Psoas muscle (tissue), 8 donors: ENCODE measurements around the gene SNHG17. TPM values are rescaled to one million over a fixed set of nuclear protein-coding genes. Genes with fewer than 3 reads are reported as not detected.

Experiments
- ATAC-seq, 4 donors: fragments of 200-7000 bp; cut with Tn5 transposase; one replicate each; pipeline ENCODE4 v1.9.1; 2020; ENCODE audit warnings: moderate library complexity in 3 of 4, mild to moderate bottlenecking in 2 of 4
- DNase-seq, 2 donors: peaks; one replicate each; pipeline ENCODE4 v3.0.0-alpha.2; 2020
- H3K27ac ChIP-seq: fragments of 200-600 bp; one replicate; pipeline ENCODE4 v1.8.0; 2022
- H3K27me3 ChIP-seq, 3 donors: fragments of 200-600 bp in 1 of 3; one replicate each; pipeline versions ENCODE4 v1.6.1 to v1.8.0; 2013 to 2022; ENCODE audit warnings: low read length in 2 of 3, mild to moderate bottlenecking in 2 of 3, moderate library complexity in 1 of 3; ENCODE audit not compliant: insufficient read depth in 3 of 3
- H3K36me3 ChIP-seq, 2 donors: fragments of 200-600 bp in 1 of 2; one replicate each; pipeline versions ENCODE4 v1.6.1 to v1.8.0; 2013 to 2022; ENCODE audit warnings: low read depth in 1 of 2, mild to moderate bottlenecking in 1 of 2, moderate library complexity in 1 of 2; ENCODE audit not compliant: insufficient read depth in 1 of 2
- H3K4me1 ChIP-seq: fragments of 200-600 bp; one replicate; pipeline ENCODE4 v1.8.0; 2022
- H3K4me3 ChIP-seq: fragments of 200-600 bp; one replicate; pipeline ENCODE4 v1.8.0; 2022; ENCODE audit warnings: mild to moderate bottlenecking
- H3K9me3 ChIP-seq: fragments of 200-600 bp; one replicate; pipeline ENCODE4 v1.8.0; 2022
- WGBS, 3 donors: extraction: QIAGEN DNeasy Blood & Tissue Kit; methylation state at CpG; one replicate each; pipeline versions ENCODE4 v1.1.6 to v1.1.7; 2013; 5-methylcytosine and 5-hydroxymethylcytosine counted together
- intact Hi-C, 2 donors: fragments of 100-400 bp; cut with DNase I; formaldehyde crosslinking; loops; one replicate each; pipeline versions ENCODE4 v1.11.0 to v1.14.2; 2022
- polyA plus RNA-seq, 3 donors: library from polyadenylated mRNA; stranded (reverse); fragments of 200-250 nt; gene quantifications; one replicate each; pipeline ENCODE4 v1.2.3, GENCODE V29; 2013
- total RNA-seq, 4 donors: library from RNA; stranded (reverse); fragmentation: NEBNext Ultra II Directional in 2 of 4; extraction: Animal tissue kit (Norgen Biotek cat#: 25700) in 2 of 4; gene quantifications; one replicate each; pipeline versions ENCODE4 v1.2.1 to v1.2.4, GENCODE V29; 2021 to 2023
- TF ChIP-seq, protein P1 (sequence below): fragments of 200-600 bp; IDR thresholded peaks from one replicate; pipeline ENCODE4 v1.8.0; 2022; ENCODE audit warnings: antibody characterized with exemption
- donor health status: healthy with polysubstance abuse.
- donor health status: DM: no; HTN: no; CAD: no; lungs with moderate emphysema.
- donor health status: Bipolar disorder and iron deficiency.
- donor health status: healthy.
- donor health status: DM: yes; HTN: yes; CAD: no.
- donor health status: DM: no; HTN: no; CAD: no.
- donor health status: DM: no; HTN: no; CAD: no.
- donor health status: DM: yes; HTN: yes; CAD: no.

Gene SNHG17
- total and polyA plus RNA-seq, 7 donors: 4.6 to 26.0 (median 18.7) TPM

DNA sequence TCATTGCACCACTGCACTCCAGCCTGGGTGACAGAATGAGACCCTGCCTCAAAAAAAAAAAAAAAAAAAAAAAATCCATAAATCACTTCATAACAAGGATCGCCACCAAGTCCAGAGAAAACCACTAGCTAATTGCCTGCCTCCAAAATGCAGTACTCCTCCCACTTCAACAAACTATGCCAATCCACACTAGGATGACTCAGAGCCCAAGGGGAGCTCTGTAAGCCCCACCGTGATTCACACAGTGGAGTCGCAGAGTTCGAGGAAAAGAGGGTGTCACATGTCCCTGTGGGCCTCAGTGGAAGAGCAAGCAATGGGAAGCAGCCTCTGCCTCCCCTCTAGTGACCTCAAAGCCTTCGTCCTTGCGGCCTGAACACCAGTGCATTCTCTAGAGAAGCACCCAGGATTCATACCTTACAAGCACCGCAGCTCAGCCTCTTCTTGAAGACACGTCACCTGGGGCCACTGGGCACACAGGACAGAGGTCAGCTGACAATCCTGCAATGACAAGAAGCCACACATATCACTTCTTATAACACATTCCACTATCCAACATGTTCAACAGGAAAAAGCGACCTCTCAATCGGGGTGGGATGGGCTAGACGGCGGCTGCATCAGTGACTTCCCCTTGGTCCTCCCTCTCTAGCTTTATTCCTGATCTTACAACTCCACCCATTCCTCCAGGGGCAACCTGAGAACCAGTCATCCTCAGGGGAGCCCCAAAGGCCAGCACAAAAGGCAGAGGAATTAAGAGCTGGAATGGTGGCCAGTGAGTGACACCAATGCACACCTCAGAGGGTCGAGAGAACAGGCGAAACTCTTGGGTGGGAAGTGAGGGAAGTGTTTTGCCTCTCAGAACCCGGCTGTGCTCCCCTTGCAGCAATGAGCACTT lies 8.9 kb downstream of the SNHG17 start:
- peaks cover 14 to 99% of the 10 kb centered on the region in 2 donors for H3K36me3 ChIP-seq
- H3K27me3 ChIP-seq: no peaks in the 10 kb centered on the region
- intact Hi-C loops: no loop called here
- H3K9me3 ChIP-seq: no peaks in the 10 kb centered on the region
- 73 to 83% (median 75%) methylated on average over 15 of the region's 15 CpGs for WGBS, 3 donors
- peak; percentile 63 to 81 (median 80) for ATAC-seq
- DNase-seq: peak in 1 of 2 donors; percentile 22
- H3K4me1 ChIP-seq: peaks cover 9% of the 10 kb centered on the region
- H3K27ac ChIP-seq: no peak overlapping the region
- TF ChIP-seq, protein P1, sequence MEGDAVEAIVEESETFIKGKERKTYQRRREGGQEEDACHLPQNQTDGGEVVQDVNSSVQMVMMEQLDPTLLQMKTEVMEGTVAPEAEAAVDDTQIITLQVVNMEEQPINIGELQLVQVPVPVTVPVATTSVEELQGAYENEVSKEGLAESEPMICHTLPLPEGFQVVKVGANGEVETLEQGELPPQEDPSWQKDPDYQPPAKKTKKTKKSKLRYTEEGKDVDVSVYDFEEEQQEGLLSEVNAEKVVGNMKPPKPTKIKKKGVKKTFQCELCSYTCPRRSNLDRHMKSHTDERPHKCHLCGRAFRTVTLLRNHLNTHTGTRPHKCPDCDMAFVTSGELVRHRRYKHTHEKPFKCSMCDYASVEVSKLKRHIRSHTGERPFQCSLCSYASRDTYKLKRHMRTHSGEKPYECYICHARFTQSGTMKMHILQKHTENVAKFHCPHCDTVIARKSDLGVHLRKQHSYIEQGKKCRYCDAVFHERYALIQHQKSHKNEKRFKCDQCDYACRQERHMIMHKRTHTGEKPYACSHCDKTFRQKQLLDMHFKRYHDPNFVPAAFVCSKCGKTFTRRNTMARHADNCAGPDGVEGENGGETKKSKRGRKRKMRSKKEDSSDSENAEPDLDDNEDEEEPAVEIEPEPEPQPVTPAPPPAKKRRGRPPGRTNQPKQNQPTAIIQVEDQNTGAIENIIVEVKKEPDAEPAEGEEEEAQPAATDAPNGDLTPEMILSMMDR: no peak
- H3K4me3 ChIP-seq: no peak overlapping the region

DNA sequence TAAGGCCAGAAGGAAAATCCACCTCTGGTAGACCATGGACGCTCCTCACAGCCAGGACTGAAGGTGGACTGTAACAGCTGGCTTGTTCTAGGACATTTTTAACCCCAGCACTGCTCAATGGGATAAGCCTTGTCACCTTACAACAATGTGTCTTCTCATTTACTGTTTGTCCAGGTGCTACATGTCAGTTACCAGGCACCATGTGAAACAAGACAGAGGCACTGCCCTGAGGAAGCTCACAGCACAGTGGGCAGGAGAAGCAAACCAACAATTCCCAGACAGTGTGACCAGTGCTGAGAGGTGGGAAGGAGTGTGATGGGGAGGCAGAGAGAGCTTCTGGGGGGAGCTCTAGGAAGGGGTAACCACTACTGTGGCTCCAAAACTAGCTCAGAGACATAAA lies 10.7 kb downstream of the SNHG17 start:
- DNase-seq: no peak

GRCh38 chr20:38423541-38423940 lies 11.6 kb downstream of the SNHG17 start:
- Histone ChIP-seq H3K27ac (no peak overlapping the region), H3K27me3 (no peaks in the 10 kb centered on the region), H3K9me3 (no peaks in the 10 kb centered on the region), H3K4me1 (peaks cover 9% of the 10 kb centered on the region), H3K36me3 (peaks cover 16 to 99% of the 10 kb centered on the region in 2 donors), H3K4me3 (no peak overlapping the region)
- DNase-seq (no peak), ATAC-seq (no peak)
- intact Hi-C loops: no loop called here
- 83 to 94% (median 86%) methylated on average over 4 of the region's 4 CpGs for WGBS, 3 donors
- TF ChIP-seq, protein P1: no peak

More for the DNA sequence above, 10.7 kb downstream of the SNHG17 start:
- Histone ChIP-seq H3K4me3 (no peak overlapping the region), H3K27me3 (no peaks in the 10 kb centered on the region), H3K27ac (no peak overlapping the region), H3K36me3 (peaks cover 15 to 99% of the 10 kb centered on the region in 2 donors), H3K4me1 (peaks cover 9% of the 10 kb centered on the region), H3K9me3 (no peaks in the 10 kb centered on the region)
- TF ChIP-seq, protein P1: no peak
- WGBS, 3 donors: 65 to 79% (median 75%) methylated on average over 1 of the region's 1 CpG
- intact Hi-C loops: no loop called here
- ATAC-seq: peak in 2 of 4 donors; percentile 30 to 39

- Histone ChIP-seq H3K27me3 (no peaks in the 10 kb centered on the region), H3K27ac (no peak overlapping the region), H3K4me1 (peaks cover 9% of the 10 kb centered on the region), H3K4me3 (no peak overlapping the region), H3K36me3 (peaks cover 18 to 91% of the 10 kb centered on the region in 2 donors), H3K9me3 (no peaks in the 10 kb centered on the region)
- intact Hi-C loops: no loop called here
- WGBS, 3 donors: 76 to 84% (median 78%) methylated on average over 10 of the region's 10 CpGs
- DNase-seq: no peak
- ATAC-seq: no peak
- TF ChIP-seq, protein P1: no peak
These were observed 13.2 kb downstream of the SNHG17 start for GRCh38 chr20:38421915-38422314.
